Right cardiac atrium (tissue), 5 donors: ENCODE results near the gene PIK3C2B. TPM values are rescaled to one million over a fixed set of nuclear protein-coding genes. Genes with fewer than 3 reads are reported as not detected.

Experiments used
- ATAC-seq, 2 donors: fragments of 200-7000 bp; cut with Tn5 transposase; one replicate each; pipeline versions ENCODE4 v1.8.0 to v1.9.1; 2020; ENCODE audit warnings: moderate library complexity in 2 of 2, mild to moderate bottlenecking in 1 of 2
- DNase-seq, 3 donors: peaks; one replicate each; pipeline ENCODE4 v3.0.0-alpha.2; 2020
- H3K27ac ChIP-seq: one replicate; pipeline ENCODE4 v1.5.1; 2013; ENCODE audit warnings: mild to moderate bottlenecking, low read length, control low read depth, moderate library complexity
- H3K27me3 ChIP-seq: one replicate; pipeline ENCODE4 v1.6.1; 2013; ENCODE audit not compliant: control insufficient read depth, insufficient read depth
- H3K4me1 ChIP-seq: one replicate; pipeline ENCODE4 v1.6.1; 2013; ENCODE audit warnings: low read length; ENCODE audit not compliant: control insufficient read depth, insufficient read depth
- H3K4me3 ChIP-seq: one replicate; pipeline ENCODE4 v1.5.1; 2013; ENCODE audit warnings: low read length, control low read depth
- H3K9me3 ChIP-seq: one replicate; pipeline ENCODE4 v1.6.1; 2013; ENCODE audit warnings: low read length; ENCODE audit not compliant: control insufficient read depth
- WGBS: extraction: QIAGEN DNeasy Blood & Tissue Kit; methylation state at CpG from one replicate; pipeline ENCODE4 v1.1.7; 2013; 5-methylcytosine and 5-hydroxymethylcytosine counted together
- intact Hi-C, 4 donors: fragments of 100-400 bp; cut with DNase I; formaldehyde crosslinking; loops; one replicate each; pipeline versions ENCODE4 v1.11.0 to v1.14.0; 2022 to 2023
- polyA plus RNA-seq: library from polyadenylated mRNA; stranded (reverse); fragments of 200-250 nt; gene quantifications from one replicate; pipeline ENCODE4 v1.2.3, GENCODE V29; 2013
- total RNA-seq, 4 donors: library from RNA; stranded (reverse); fragmentation: NEBNext Ultra II Directional; extraction: Animal tissue kit (Norgen Biotek cat#: 25700); gene quantifications; one replicate each; pipeline ENCODE4 v1.2.1, GENCODE V29; 2021
- donor health status: healthy with polysubstance abuse.
- donor health status: DM: no; HTN: yes; CAD: no.
- donor health status: DM: no; HTN: no; CAD: no.
- donor health status: DM: no; HTN: yes; CAD: no; lungs with severe emphysema.
- donor health status: DM: yes; HTN: yes; CAD: no.

Gene PIK3C2B
- total and polyA plus RNA-seq, 5 donors, result 13.3 to 32.7 (median 28.8) TPM

GRCh38 chr1:204457666-204458065, 36.9 kb downstream of the PIK3C2B start:
- 87% methylated on average over 5 of the region's 5 CpGs for WGBS
- Histone ChIP-seq H3K27me3 (no peaks in the 10 kb centered on the region), H3K4me3 (no peak overlapping the region), H3K27ac (no peak overlapping the region), H3K9me3 (no peaks in the 10 kb centered on the region), H3K4me1 (peaks cover 12% of the 10 kb centered on the region)
- ATAC-seq (no peak), DNase-seq (no peak)
- intact Hi-C loops, result no loop called here

DNA sequence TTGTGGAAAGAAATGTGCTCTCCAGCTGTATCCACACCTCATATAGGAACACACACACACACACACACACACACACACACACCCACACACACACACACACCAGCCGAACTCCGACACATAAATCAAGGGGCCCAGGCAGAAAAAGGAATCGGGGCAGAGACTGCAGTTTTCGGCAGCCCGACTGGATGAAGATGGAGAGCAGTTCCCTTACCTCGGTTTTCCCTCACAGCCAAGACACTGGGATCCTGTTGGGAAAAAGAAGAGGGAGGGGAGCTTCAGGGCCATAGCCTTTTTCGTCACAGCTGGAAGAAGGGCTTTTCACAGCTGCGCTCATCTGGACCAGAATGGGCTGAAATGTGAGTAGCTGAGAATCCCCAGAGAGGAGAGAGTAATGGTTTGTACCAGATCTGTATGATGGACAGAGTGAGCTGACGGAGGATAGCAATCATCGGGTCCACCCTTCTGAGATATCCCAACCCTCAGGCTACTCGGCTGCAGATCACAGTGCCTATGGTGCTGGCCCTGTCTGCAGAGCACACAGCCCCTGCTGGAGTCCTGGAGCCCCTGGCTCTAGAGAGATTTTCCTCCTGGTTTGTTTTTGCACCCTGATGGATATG, 37.7 kb downstream of the PIK3C2B start:
- H3K27me3 ChIP-seq, result no peaks in the 10 kb centered on the region
- peak overlapping the region; percentile 27 for H3K27ac ChIP-seq
- H3K4me1 ChIP-seq, result peaks cover 10% of the 10 kb centered on the region
- WGBS, result 52% methylated on average over 11 of the region's 11 CpGs
- intact Hi-C loops, result no loop called here
- no peak overlapping the region for H3K4me3 ChIP-seq
- no peaks in the 10 kb centered on the region for H3K9me3 ChIP-seq
- ATAC-seq (peak; percentile 55 to 82), DNase-seq (peak; percentile 56 to 80 (median 63))

GRCh38 chr1:204455831-204456145, 38.8 kb downstream of the PIK3C2B start:
- no peaks in the 10 kb centered on the region for H3K27me3 ChIP-seq
- ATAC-seq, result no peak
- H3K4me3 ChIP-seq, result no peak overlapping the region
- peaks cover 10% of the 10 kb centered on the region for H3K4me1 ChIP-seq
- DNase-seq, result no peak
- intact Hi-C loops, result no loop called here
- H3K9me3 ChIP-seq, result no peaks in the 10 kb centered on the region
- 96% methylated on average over 9 of the region's 9 CpGs for WGBS
- no peak overlapping the region for H3K27ac ChIP-seq

GRCh38 chr1:204455063-204455830, 39.4 kb downstream of the PIK3C2B start:
- intact Hi-C loops, result no loop called here
- H3K4me1 ChIP-seq, result peaks cover 10% of the 10 kb centered on the region
- no peaks in the 10 kb centered on the region for H3K27me3 ChIP-seq
- H3K9me3 ChIP-seq, result no peaks in the 10 kb centered on the region
- ATAC-seq (no peak), DNase-seq (no peak)
- peak overlapping the region; percentile 45 for H3K27ac ChIP-seq
- 70% methylated on average over 18 of the region's 18 CpGs for WGBS
- no peak overlapping the region for H3K4me3 ChIP-seq

- H3K27me3 ChIP-seq, result no peaks in the 10 kb centered on the region
- ATAC-seq (no peak), DNase-seq (no peak)
- intact Hi-C loops, result loop anchor here in 1 of 4 donors (5.0 kb wide), 1 partner anchor 38 kb away; the partner anchor contains the start of gene PIK3C2B
- peak overlapping the region; percentile 45 for H3K27ac ChIP-seq
- no peaks in the 10 kb centered on the region for H3K9me3 ChIP-seq
- peaks cover 11% of the 10 kb centered on the region for H3K4me1 ChIP-seq
- H3K4me3 ChIP-seq, result no peak overlapping the region
- WGBS, result 82% methylated on average over 4 of the region's 4 CpGs
These were observed 40.1 kb downstream of the PIK3C2B start for GRCh38 chr1:204454476-204454875.

GRCh38 chr1:204453141-204453772, 41.3 kb downstream of the PIK3C2B start:
- Histone ChIP-seq H3K27ac (no peak overlapping the region), H3K27me3 (no peaks in the 10 kb centered on the region), H3K9me3 (no peaks in the 10 kb centered on the region), H3K4me1 (peaks cover 13% of the 10 kb centered on the region), H3K4me3 (no peak overlapping the region)
- no peak for ATAC-seq
- no peak for DNase-seq
- intact Hi-C loops, result loop anchor here in 1 of 4 donors (5.0 kb wide), 1 partner anchor 39 kb away; the partner anchor contains the start of gene PIK3C2B
- 60% methylated on average over 8 of the region's 8 CpGs for WGBS

GRCh38 chr1:204451352-204452124, 43.1 kb downstream of the PIK3C2B start:
- Histone ChIP-seq H3K4me1 (peaks cover 11% of the 10 kb centered on the region), H3K27me3 (no peaks in the 10 kb centered on the region), H3K9me3 (no peaks in the 10 kb centered on the region), H3K4me3 (no peak overlapping the region), H3K27ac (peak overlapping the region; percentile 89)
- intact Hi-C loops, result loop anchor here in 1 of 4 donors (5.0 kb wide), 1 partner anchor 41 kb away; the partner anchor contains the start of gene PIK3C2B
- no peak for ATAC-seq
- 74% methylated on average over 8 of the region's 8 CpGs for WGBS
- DNase-seq, result no peak

DNA sequence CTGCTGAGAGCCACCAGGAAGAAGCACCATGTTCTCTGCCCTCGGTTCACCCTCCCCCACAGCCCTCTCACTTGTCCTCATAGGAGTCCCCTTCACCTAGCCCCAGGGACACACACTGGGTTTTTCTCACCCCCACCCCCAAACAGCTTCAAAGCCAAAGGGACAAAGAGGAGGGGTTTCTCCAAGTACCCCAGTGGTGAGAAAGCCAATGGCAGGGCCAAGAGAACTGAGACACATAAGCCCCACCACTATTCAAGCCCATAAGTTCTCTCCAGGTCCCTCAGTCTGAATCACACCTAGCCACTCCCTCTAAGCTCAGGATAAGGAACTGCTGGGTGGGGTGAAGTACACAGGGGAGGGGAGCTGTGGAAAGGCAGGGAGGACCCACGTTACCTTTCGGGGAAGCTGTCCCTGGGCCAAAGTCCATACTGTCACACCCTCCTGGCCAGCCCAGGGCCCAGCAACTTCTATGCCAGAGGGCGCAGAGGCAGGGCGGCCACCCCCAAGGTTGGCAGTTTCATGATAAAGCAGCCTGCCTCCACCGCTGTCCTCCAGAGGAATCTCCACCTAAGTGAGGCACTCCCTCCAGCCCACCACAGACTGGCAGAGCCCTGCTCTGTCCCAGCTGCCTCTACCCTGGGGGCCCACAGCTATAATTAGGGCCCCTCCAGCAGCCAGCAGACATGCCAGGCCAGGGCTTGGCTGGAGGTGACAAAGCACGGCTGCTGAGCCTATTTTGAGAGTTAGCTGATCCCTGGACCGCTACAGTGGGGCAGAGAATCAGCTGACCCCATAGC, 43.9 kb downstream of the PIK3C2B start:
- ATAC-seq, result peak; percentile 75 to 79
- Histone ChIP-seq H3K27ac (peak overlapping the region; percentile 89), H3K9me3 (no peaks in the 10 kb centered on the region), H3K4me3 (peak overlapping the region; percentile 16), H3K27me3 (no peaks in the 10 kb centered on the region), H3K4me1 (peaks cover 12% of the 10 kb centered on the region)
- peak; percentile 39 to 76 (median 75) for DNase-seq
- intact Hi-C loops, result loop anchor here in 1 of 4 donors (5.0 kb wide), 1 partner anchor 42 kb away; the partner anchor contains the start of gene PIK3C2B
- 53% methylated on average over 8 of the region's 8 CpGs for WGBS

DNA sequence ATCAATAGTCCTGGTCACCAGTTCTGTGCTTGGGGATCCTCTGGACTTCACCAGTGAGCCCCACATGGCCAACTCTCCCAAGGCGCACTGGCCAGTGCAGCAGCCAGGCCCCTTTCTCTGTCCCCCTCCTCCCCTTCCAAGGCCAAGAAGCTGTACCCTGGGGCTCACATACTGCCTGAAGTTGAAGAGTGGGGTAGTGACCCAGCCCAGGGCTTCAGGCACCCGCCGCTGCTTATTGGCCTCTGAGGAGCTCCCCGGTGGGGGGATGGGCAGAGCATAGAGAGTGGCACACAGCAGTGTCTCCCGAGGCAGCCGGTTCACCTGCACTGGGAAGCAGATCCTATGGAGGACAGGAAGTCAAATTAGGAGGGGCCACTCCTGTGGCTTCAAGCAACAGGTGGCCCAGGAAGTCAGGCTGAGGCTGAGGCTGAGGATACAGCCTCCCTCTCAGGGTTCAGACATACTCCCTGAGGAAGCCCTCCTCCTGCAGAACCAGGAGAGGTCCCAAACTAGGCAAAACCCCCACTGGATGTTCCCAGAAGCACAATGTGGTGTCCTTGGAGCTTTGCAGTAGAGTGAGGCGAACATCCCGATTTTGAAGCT, 44.8 kb downstream of the PIK3C2B start:
- Histone ChIP-seq H3K9me3 (no peaks in the 10 kb centered on the region), H3K4me3 (peak overlapping the region; percentile 16), H3K27ac (peak overlapping the region; percentile 89), H3K4me1 (peaks cover 12% of the 10 kb centered on the region), H3K27me3 (no peaks in the 10 kb centered on the region)
- DNase-seq, result no peak
- intact Hi-C loops, result loop anchor here in 2 of 4 donors (2.0 to 5.0 kb wide), 3 partner anchors 43 to 53 kb away; partner anchors contain the start of gene PIK3C2B (in 2 of the 2)
- no peak for ATAC-seq
- 80% methylated on average over 8 of the region's 8 CpGs for WGBS
